ENCODE data around the gene SMARCAL1.

Gene SMARCAL1

DNA sequence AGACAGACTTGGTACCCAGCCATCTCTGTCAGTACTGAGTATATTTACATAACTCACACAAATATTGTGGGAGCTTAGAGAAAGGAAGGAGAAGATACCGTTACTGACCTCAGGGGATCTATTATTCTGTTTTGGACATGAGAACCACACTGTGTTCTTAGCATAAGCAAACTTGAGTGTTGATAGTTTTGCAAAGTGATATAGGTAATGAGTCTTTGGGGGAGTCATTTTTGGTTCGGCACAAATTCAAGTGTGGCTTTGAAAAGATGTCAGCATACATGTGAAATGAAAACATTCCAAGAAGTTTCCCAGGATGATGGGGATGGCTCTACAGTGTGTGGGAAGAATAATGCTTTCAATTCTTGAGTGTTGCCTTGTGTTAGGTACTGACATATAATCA, 24.1 kb downstream of the SMARCAL1 start:
- Histone ChIP-seq H3K4me1 (ENCODE audit: control insufficient read depth, low read depth, low read length) (no peaks in the 10 kb centered on the region), H3K9ac (ENCODE audit: low read length) (no peak overlapping the region), H3K9me3 (ENCODE audit: control insufficient read depth, low read depth, low read length) (no peaks in the 10 kb centered on the region), H3K27me3 (ENCODE audit: control insufficient read depth, insufficient read depth, low read length) (no peaks in the 10 kb centered on the region), H3K27ac (ENCODE audit: low read length) (no peak overlapping the region), H3K4me3 (ENCODE audit: low read length) (no peak overlapping the region), H3K36me3 (ENCODE audit: control insufficient read depth, low read depth, low read length) (peaks cover 36% of the 10 kb centered on the region)

DNA sequence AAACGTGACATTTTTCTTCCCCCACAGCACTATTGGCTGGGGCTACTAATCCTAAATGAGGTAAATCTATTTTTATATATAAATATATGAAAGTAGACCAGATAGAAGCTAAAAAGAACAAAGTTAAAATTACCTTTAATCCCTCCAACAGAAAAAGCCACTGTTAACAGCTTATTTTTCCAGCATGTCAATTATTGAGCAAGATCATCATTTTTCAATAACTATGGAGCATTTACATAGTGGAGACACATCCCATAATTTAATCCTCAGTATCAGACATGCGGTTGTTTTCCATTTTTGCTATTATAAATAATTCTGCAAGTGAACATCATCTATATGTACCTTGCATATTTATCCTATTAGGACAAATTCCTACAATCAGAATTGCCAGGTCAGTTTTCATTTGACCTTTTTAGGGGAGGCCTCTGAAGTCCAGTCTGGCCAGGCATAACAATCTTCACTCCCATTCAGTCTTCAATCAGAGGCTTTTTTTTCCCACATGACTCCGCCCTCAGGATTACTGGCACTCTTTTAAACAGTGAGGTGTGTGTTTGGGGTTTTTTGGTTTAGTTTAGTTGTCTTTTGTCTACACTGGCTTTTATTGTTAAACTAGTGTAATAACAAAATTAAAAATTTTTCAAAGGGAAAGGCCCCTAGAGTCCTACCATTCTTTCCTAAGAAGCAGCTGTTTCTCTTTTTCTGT, 29.2 kb downstream of the SMARCAL1 start:
- Histone ChIP-seq H3K27ac (ENCODE audit: low read length) (no peak overlapping the region), H3K36me3 (ENCODE audit: control insufficient read depth, low read depth, low read length) (peaks cover 13% of the 10 kb centered on the region), H3K27me3 (ENCODE audit: control insufficient read depth, insufficient read depth, low read length) (no peaks in the 10 kb centered on the region), H3K9me3 (ENCODE audit: control insufficient read depth, low read depth, low read length) (no peaks in the 10 kb centered on the region), H3K4me3 (ENCODE audit: low read length) (no peak overlapping the region), H3K9ac (ENCODE audit: low read length) (no peak overlapping the region), H3K4me1 (ENCODE audit: control insufficient read depth, low read depth, low read length) (peaks cover 8% of the 10 kb centered on the region)

DNA sequence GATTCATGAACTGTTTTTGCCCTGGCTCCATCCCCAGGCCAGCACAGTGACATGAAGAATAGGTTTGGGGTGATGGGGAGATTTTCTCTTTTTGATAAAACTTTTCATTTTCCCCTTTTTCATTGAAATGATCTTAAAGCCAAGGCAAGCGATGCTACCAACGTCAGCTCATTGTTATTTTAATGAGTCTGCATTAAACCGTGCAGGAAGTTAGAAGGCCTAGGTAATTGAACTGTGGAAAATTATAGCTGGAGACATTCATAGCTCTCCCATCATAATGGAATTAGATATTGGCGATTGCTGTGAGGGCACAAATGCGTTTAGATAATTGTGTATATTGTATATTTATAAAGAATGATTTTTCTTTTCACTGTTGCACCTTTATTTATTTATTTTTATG, 33.2 kb downstream of the SMARCAL1 start:
- peaks cover 13% of the 10 kb centered on the region for H3K36me3 ChIP-seq (ENCODE audit: control insufficient read depth, low read depth, low read length)
- H3K4me3 ChIP-seq (ENCODE audit: low read length), result no peak overlapping the region
- peaks cover 8% of the 10 kb centered on the region for H3K4me1 ChIP-seq (ENCODE audit: control insufficient read depth, low read depth, low read length)
- H3K9me3 ChIP-seq (ENCODE audit: control insufficient read depth, low read depth, low read length), result peaks cover 5% of the 10 kb centered on the region
- H3K27me3 ChIP-seq (ENCODE audit: control insufficient read depth, insufficient read depth, low read length), result no peaks in the 10 kb centered on the region
- no peak overlapping the region for H3K9ac ChIP-seq (ENCODE audit: low read length)
- no peak overlapping the region for H3K27ac ChIP-seq (ENCODE audit: low read length)

DNA sequence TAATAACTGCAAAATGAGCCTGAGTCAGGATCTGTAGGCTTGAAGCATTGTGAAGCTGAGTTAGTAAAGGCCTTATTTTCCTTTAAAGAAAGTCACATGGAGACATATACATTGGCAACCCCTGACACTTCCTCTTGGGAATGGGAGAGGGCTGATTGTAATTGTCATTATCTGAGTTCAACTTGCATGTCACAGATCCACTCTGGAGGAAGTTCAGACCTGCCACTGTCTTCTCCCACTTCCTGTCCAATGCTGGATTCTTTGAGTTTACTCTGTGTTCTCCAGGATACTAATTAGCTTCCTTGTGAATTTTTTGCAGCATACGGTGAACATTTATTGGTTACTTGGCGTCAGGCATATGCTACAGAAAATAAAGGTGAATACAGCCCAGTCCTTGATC, 34.1 kb downstream of the SMARCAL1 start:
- Histone ChIP-seq H3K4me1 (ENCODE audit: control insufficient read depth, low read depth, low read length) (peaks cover 8% of the 10 kb centered on the region), H3K9ac (ENCODE audit: low read length) (no peak overlapping the region), H3K27me3 (ENCODE audit: control insufficient read depth, insufficient read depth, low read length) (no peaks in the 10 kb centered on the region), H3K9me3 (ENCODE audit: control insufficient read depth, low read depth, low read length) (peaks cover 5% of the 10 kb centered on the region), H3K36me3 (ENCODE audit: control insufficient read depth, low read depth, low read length) (peaks cover 20% of the 10 kb centered on the region), H3K27ac (ENCODE audit: low read length) (no peak overlapping the region), H3K4me3 (ENCODE audit: low read length) (no peak overlapping the region)

DNA sequence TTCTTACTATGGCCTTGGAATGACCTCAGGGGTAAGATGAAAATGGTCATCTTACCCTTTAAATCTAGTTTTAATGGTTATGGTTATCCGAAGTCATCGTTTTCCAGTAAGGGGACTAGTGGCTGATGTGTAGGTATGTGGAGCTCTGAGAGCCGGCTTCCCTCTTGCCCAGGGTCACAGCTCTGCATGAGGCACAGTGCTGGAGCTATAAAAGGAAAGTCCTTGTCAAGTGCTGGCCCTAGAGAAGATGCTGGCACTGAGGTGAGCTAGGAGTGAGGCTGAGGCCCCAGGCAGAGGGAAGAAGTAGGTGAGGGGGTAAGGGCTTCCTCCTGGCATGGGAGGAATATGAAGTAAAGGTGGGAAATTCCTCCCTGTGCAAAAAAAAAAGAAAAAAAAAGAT, 35.0 kb downstream of the SMARCAL1 start:
- peaks cover 20% of the 10 kb centered on the region for H3K36me3 ChIP-seq (ENCODE audit: control insufficient read depth, low read depth, low read length)
- peaks cover 5% of the 10 kb centered on the region for H3K9me3 ChIP-seq (ENCODE audit: control insufficient read depth, low read depth, low read length)
- H3K27ac ChIP-seq (ENCODE audit: low read length), result no peak overlapping the region
- H3K4me1 ChIP-seq (ENCODE audit: control insufficient read depth, low read depth, low read length), result peaks cover 8% of the 10 kb centered on the region
- H3K9ac ChIP-seq (ENCODE audit: low read length), result no peak overlapping the region
- H3K27me3 ChIP-seq (ENCODE audit: control insufficient read depth, insufficient read depth, low read length), result no peaks in the 10 kb centered on the region
- H3K4me3 ChIP-seq (ENCODE audit: low read length), result no peak overlapping the region

DNA sequence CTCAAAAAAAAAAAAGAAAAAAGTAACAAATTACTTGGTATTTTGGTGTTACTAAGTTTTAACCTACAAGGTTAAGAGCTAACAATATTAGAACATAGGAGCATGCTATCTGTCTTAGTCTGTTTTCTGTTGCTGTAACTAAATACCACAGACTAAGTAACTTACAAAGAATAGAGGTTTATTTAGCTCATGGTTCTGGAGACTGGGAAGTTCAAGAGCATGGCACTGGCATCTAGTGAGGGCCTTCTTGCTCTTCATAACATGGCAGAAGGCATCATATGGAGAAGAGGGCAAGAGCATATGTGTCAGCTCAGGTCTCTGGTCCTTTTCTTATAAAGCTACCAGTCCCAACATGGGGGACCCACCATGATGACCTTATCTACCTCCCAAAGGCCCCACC, 36.5 kb downstream of the SMARCAL1 start:
- H3K36me3 ChIP-seq (ENCODE audit: control insufficient read depth, low read depth, low read length), result peaks cover 23% of the 10 kb centered on the region
- H3K27ac ChIP-seq (ENCODE audit: low read length), result no peak overlapping the region
- peaks cover 8% of the 10 kb centered on the region for H3K4me1 ChIP-seq (ENCODE audit: control insufficient read depth, low read depth, low read length)
- H3K27me3 ChIP-seq (ENCODE audit: control insufficient read depth, insufficient read depth, low read length), result no peaks in the 10 kb centered on the region
- no peak overlapping the region for H3K4me3 ChIP-seq (ENCODE audit: low read length)
- peaks cover 5% of the 10 kb centered on the region for H3K9me3 ChIP-seq (ENCODE audit: control insufficient read depth, low read depth, low read length)
- H3K9ac ChIP-seq (ENCODE audit: low read length), result no peak overlapping the region

DNA sequence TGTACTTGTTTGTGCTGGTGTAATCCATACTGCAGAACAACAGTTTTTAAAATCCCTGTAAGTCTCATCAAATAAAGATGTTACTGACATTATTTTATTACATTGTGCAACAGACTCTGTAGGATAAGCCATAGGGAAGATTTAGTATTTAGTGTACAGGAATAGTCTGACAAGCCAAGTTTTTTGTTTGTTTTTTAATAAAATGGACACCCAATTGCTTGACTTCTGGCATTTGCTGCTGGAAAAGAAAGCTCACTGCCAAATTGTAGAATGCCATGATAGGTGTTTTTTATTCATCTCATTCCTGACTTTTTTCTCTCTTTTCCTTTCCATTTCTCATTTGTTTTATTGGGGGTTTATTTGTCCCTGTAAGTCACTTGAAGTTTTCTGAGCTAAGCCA, 38.1 kb downstream of the SMARCAL1 start:
- Histone ChIP-seq H3K27ac (ENCODE audit: low read length) (no peak overlapping the region), H3K4me3 (ENCODE audit: low read length) (no peak overlapping the region), H3K9ac (ENCODE audit: low read length) (no peak overlapping the region), H3K27me3 (ENCODE audit: control insufficient read depth, insufficient read depth, low read length) (no peaks in the 10 kb centered on the region), H3K36me3 (ENCODE audit: control insufficient read depth, low read depth, low read length) (peaks cover 30% of the 10 kb centered on the region), H3K9me3 (ENCODE audit: control insufficient read depth, low read depth, low read length) (peaks cover 5% of the 10 kb centered on the region), H3K4me1 (ENCODE audit: control insufficient read depth, low read depth, low read length) (peaks cover 2% of the 10 kb centered on the region)

DNA sequence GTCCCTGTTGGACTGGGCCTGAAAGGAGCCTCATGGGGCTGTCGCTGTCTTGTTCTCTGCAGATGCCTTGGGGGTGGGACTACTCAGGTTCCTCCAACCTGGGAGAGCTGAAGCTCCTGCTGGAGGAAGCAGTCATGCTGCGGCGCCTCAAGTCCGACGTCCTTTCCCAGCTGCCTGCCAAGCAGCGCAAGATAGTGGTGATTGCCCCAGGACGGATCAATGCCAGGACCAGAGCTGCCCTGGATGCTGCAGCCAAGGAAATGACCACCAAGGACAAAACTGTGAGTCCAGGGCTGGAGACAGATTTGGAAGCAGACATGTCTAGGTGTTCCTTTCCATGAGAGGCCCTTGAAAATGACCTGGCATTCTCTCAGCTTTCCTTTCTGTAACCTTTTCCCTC, 38.5 kb downstream of the SMARCAL1 start:
- peaks cover 30% of the 10 kb centered on the region for H3K36me3 ChIP-seq (ENCODE audit: control insufficient read depth, low read depth, low read length)
- no peaks in the 10 kb centered on the region for H3K4me1 ChIP-seq (ENCODE audit: control insufficient read depth, low read depth, low read length)
- no peak overlapping the region for H3K4me3 ChIP-seq (ENCODE audit: low read length)
- H3K27ac ChIP-seq (ENCODE audit: low read length), result no peak overlapping the region
- no peaks in the 10 kb centered on the region for H3K27me3 ChIP-seq (ENCODE audit: control insufficient read depth, insufficient read depth, low read length)
- H3K9ac ChIP-seq (ENCODE audit: low read length), result no peak overlapping the region
- peaks cover 5% of the 10 kb centered on the region for H3K9me3 ChIP-seq (ENCODE audit: control insufficient read depth, low read depth, low read length)

DNA sequence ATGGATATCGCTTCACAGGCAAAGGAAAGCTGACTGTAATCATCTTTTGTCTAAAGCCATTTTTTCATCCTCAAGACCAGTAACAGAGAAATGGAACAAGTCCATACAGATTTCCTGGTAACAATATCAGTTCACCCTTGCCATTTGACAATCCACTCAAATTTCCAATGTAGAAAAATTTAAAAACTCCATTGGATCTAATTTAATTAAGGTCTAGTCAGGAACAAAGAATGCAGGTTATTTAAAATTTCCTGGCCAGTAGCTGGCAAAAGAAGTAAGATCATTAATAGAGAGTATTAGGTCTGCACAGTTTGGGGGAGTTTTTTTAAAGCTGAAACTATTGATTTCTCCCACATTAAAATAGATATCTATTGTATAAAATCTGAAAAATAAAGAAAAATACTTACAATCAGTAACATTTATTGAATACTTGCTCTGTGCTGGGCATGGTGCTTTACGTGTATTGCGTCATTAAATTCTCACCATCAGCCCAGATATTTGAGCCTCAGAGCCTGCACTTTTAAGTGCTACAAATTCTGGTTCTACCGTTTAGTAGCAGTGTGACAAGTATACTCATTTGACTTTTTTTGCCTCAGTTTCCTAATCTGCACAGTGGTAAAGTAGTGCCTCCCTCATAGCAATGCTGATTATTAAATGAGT, 41.8 kb downstream of the SMARCAL1 start:
- Histone ChIP-seq H3K4me1 (ENCODE audit: control insufficient read depth, low read depth, low read length) (no peaks in the 10 kb centered on the region), H3K9ac (ENCODE audit: low read length) (no peak overlapping the region), H3K27me3 (ENCODE audit: control insufficient read depth, insufficient read depth, low read length) (no peaks in the 10 kb centered on the region), H3K4me3 (ENCODE audit: low read length) (no peak overlapping the region), H3K36me3 (ENCODE audit: control insufficient read depth, low read depth, low read length) (peaks cover 20% of the 10 kb centered on the region), H3K27ac (ENCODE audit: low read length) (no peak overlapping the region), H3K9me3 (ENCODE audit: control insufficient read depth, low read depth, low read length) (no peaks in the 10 kb centered on the region)

DNA sequence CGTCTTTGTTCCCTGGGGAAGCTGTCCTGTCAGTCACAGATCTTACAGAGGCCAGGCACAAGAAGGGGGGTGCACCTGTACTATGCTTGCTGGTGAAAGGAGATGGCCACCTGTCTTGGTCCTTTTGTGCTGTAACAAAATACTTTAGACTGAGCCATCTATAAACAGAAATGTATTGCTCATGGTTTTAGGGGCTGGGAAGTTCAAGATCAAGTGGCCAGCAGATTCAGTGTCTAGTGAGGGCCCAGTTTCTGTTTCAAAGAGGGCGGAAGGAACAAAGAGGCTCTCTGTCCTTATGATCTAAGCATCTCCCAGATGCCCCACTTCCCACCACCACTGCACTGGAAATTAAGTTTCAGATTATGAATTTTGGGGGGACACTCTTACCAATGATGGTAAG, 50.9 kb downstream of the SMARCAL1 start:
- Histone ChIP-seq H3K4me3 (ENCODE audit: low read length) (no peak overlapping the region), H3K9me3 (ENCODE audit: control insufficient read depth, low read depth, low read length) (no peaks in the 10 kb centered on the region), H3K36me3 (ENCODE audit: control insufficient read depth, low read depth, low read length) (no peaks in the 10 kb centered on the region), H3K27ac (ENCODE audit: low read length) (no peak overlapping the region), H3K4me1 (ENCODE audit: control insufficient read depth, low read depth, low read length) (no peaks in the 10 kb centered on the region), H3K9ac (ENCODE audit: low read length) (no peak overlapping the region), H3K27me3 (ENCODE audit: control insufficient read depth, insufficient read depth, low read length) (no peaks in the 10 kb centered on the region)

DNA sequence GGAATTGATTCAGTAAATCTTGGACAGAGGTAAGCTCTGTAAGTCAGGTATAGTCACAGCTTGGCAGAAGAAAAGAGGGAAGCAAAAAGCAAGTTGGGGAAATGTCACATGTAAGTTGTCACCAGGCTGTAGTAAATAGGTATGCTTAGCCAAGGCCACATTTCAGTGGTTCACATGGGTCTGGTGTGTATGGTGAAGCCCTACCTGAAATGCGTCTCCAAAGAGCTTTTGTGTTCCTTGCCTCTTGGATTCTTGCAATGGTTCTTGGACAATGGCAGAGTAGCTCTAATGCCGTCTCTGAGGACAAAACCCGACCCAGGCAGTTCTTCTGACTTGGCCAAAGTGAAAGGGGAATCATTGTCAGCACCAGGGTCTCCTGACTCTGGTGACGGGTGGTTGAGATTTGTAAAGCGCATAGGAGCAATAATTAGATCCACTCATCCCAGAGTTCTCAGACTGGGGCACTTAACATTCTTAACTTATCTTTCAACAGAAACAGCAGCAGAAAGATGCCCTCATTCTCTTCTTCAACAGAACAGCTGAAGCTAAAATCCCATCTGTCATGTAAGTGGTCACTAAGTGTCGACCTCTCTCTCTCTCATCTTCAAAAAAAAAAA, 51.9 kb downstream of the SMARCAL1 start:
- Histone ChIP-seq H3K9me3 (ENCODE audit: control insufficient read depth, low read depth, low read length) (no peaks in the 10 kb centered on the region), H3K9ac (ENCODE audit: low read length) (no peak overlapping the region), H3K4me3 (ENCODE audit: low read length) (no peak overlapping the region), H3K27me3 (ENCODE audit: control insufficient read depth, insufficient read depth, low read length) (no peaks in the 10 kb centered on the region), H3K27ac (ENCODE audit: low read length) (no peak overlapping the region), H3K4me1 (ENCODE audit: control insufficient read depth, low read depth, low read length) (no peaks in the 10 kb centered on the region), H3K36me3 (ENCODE audit: control insufficient read depth, low read depth, low read length) (no peaks in the 10 kb centered on the region)
